Measurements from ENCODE around the gene CCDC3.

CCDC3 gene

DNA sequence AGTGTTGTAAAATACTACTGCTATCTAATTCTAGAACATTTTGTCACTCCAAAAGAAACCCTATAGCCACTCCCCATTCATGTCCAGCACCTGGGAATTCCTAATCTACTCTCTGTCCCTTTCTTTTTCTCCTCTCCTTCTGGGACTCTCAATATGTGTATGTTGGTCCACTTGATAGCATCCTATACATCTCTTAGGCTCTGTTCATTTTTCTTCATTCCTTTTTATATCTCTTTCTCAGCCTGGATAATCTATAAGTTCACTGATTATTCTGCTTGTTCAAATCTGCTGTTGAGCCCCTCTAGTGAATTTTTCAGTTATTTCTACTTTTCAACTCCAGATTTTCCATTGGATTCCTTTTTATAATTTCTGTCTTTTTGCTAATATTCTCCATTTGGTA is 108.6 kb downstream of the CCDC3 start:
- H3K4me1 ChIP-seq (ENCODE audit: control insufficient read depth, insufficient read depth, low read length), result no peaks in the 10 kb centered on the region
- H3K36me3 ChIP-seq (ENCODE audit: control insufficient read depth, insufficient read depth, low read length), result no peaks in the 10 kb centered on the region

DNA sequence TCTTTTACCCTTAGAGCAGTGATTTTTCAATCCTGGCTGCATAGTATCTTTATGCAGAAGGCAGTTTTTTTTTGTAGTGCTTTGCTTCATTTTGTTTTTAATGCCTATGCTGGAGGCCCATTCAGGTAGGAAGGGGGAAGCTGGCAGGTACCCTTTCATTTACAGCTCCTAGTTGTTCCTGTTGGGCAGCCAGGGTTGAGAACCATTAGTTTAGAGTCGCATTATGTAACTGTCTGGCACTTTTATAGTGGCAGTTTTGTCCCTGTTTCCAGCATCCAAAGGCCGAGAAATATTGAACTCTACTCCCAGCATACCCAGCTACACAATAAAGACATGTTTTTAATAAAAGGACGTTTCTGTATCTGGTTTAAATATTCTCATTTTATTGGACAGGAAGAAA is 110.6 kb downstream of the CCDC3 start:
- Histone ChIP-seq H3K4me1 (ENCODE audit: control insufficient read depth, insufficient read depth, low read length) (no peaks in the 10 kb centered on the region), H3K9me3 (ENCODE audit: control insufficient read depth, insufficient read depth, low read depth, low read length) (peaks cover 13% of the 10 kb centered on the region), H3K27me3 (ENCODE audit: control insufficient read depth, insufficient read depth, low read length) (no peaks in the 10 kb centered on the region), H3K36me3 (ENCODE audit: control insufficient read depth, insufficient read depth, low read length) (no peaks in the 10 kb centered on the region), H3K9ac (ENCODE audit: low read length) (no peak overlapping the region), H3K4me3 (ENCODE audit: low read depth, low read length) (no peak overlapping the region), H3K27ac (ENCODE audit: low read depth, low read length) (no peak overlapping the region)

More for the DNA sequence above, 108.6 kb downstream of the CCDC3 start:
- H3K27me3 ChIP-seq (ENCODE audit: control insufficient read depth, insufficient read depth, low read length), result no peaks in the 10 kb centered on the region
- H3K27ac ChIP-seq (ENCODE audit: low read depth, low read length), result no peak overlapping the region
- H3K4me3 ChIP-seq (ENCODE audit: low read depth, low read length), result no peak overlapping the region
- H3K9ac ChIP-seq (ENCODE audit: low read length), result no peak overlapping the region
- H3K9me3 ChIP-seq (ENCODE audit: control insufficient read depth, insufficient read depth, low read depth, low read length), result peaks cover 13% of the 10 kb centered on the region

- H3K4me1 ChIP-seq (ENCODE audit: control insufficient read depth, insufficient read depth, low read length), result no peaks in the 10 kb centered on the region
- H3K9ac ChIP-seq (ENCODE audit: low read length), result no peak overlapping the region
- no peaks in the 10 kb centered on the region for H3K36me3 ChIP-seq (ENCODE audit: control insufficient read depth, insufficient read depth, low read length)
- no peak overlapping the region for H3K4me3 ChIP-seq (ENCODE audit: low read depth, low read length)
- no peaks in the 10 kb centered on the region for H3K27me3 ChIP-seq (ENCODE audit: control insufficient read depth, insufficient read depth, low read length)
- no peak overlapping the region for H3K27ac ChIP-seq (ENCODE audit: low read depth, low read length)
- peaks cover 11% of the 10 kb centered on the region for H3K9me3 ChIP-seq (ENCODE audit: control insufficient read depth, insufficient read depth, low read depth, low read length)
Observed at GRCh38 chr10:12888470-12888869, 113.0 kb downstream of the CCDC3 start.

- no peaks in the 10 kb centered on the region for H3K36me3 ChIP-seq (ENCODE audit: control insufficient read depth, insufficient read depth, low read length)
- H3K4me3 ChIP-seq (ENCODE audit: low read depth, low read length), result no peak overlapping the region
- no peak overlapping the region for H3K9ac ChIP-seq (ENCODE audit: low read length)
- H3K4me1 ChIP-seq (ENCODE audit: control insufficient read depth, insufficient read depth, low read length), result no peaks in the 10 kb centered on the region
- peaks cover 8% of the 10 kb centered on the region for H3K9me3 ChIP-seq (ENCODE audit: control insufficient read depth, insufficient read depth, low read depth, low read length)
- no peak overlapping the region for H3K27ac ChIP-seq (ENCODE audit: low read depth, low read length)
- no peaks in the 10 kb centered on the region for H3K27me3 ChIP-seq (ENCODE audit: control insufficient read depth, insufficient read depth, low read length)
Observed at GRCh38 chr10:12887780-12888179, 113.7 kb downstream of the CCDC3 start.

- Histone ChIP-seq H3K27ac (ENCODE audit: low read depth, low read length) (no peak overlapping the region), H3K27me3 (ENCODE audit: control insufficient read depth, insufficient read depth, low read length) (no peaks in the 10 kb centered on the region), H3K9ac (ENCODE audit: low read length) (no peak overlapping the region), H3K4me1 (ENCODE audit: control insufficient read depth, insufficient read depth, low read length) (no peaks in the 10 kb centered on the region), H3K36me3 (ENCODE audit: control insufficient read depth, insufficient read depth, low read length) (no peaks in the 10 kb centered on the region), H3K9me3 (ENCODE audit: control insufficient read depth, insufficient read depth, low read depth, low read length) (no peaks in the 10 kb centered on the region), H3K4me3 (ENCODE audit: low read depth, low read length) (no peak overlapping the region)
Observed at GRCh38 chr10:12884851-12885250, 116.7 kb downstream of the CCDC3 start.

GRCh38 chr10:12880423-12880822 is 121.1 kb downstream of the CCDC3 start:
- no peak overlapping the region for H3K27ac ChIP-seq (ENCODE audit: low read depth, low read length)
- H3K4me3 ChIP-seq (ENCODE audit: low read depth, low read length), result no peak overlapping the region

DNA sequence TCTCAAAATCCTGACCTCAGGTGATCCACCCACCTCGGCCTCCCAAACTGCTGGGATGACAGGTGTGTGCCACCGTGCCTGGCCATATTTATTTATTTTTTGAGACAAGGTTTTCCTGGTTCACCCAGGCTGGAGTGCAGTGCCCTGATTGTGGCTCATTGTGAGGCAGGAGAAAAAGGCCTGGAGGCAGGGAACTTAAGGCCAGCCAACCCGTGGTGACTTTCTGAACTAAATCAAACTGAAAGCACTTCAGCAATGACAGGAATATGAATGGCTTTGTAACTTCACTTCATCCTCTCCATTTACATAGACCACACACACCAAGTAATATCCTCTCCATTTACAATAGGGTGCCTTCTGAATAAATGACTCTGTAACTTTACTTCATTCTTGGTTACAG is 124.4 kb downstream of the CCDC3 start:
- no peak overlapping the region for H3K4me3 ChIP-seq (ENCODE audit: low read depth, low read length)
- no peaks in the 10 kb centered on the region for H3K4me1 ChIP-seq (ENCODE audit: control insufficient read depth, insufficient read depth, low read length)
- no peaks in the 10 kb centered on the region for H3K36me3 ChIP-seq (ENCODE audit: control insufficient read depth, insufficient read depth, low read length)
- no peak overlapping the region for H3K9ac ChIP-seq (ENCODE audit: low read length)
- no peak overlapping the region for H3K27ac ChIP-seq (ENCODE audit: low read depth, low read length)
- peaks cover 5% of the 10 kb centered on the region; the same call in 1 of the 2 replicates for H3K9me3 ChIP-seq (ENCODE audit: control insufficient read depth, insufficient read depth, low read depth, low read length)
- no peaks in the 10 kb centered on the region for H3K27me3 ChIP-seq (ENCODE audit: control insufficient read depth, insufficient read depth, low read length)

More at GRCh38 chr10:12880423-12880822, 121.1 kb downstream of the CCDC3 start:
- H3K9me3 ChIP-seq (ENCODE audit: control insufficient read depth, insufficient read depth, low read depth, low read length), result peaks cover 5% of the 10 kb centered on the region; the same call in 1 of the 2 replicates
- H3K27me3 ChIP-seq (ENCODE audit: control insufficient read depth, insufficient read depth, low read length), result no peaks in the 10 kb centered on the region
- no peak overlapping the region for H3K9ac ChIP-seq (ENCODE audit: low read length)
- H3K36me3 ChIP-seq (ENCODE audit: control insufficient read depth, insufficient read depth, low read length), result no peaks in the 10 kb centered on the region
- H3K4me1 ChIP-seq (ENCODE audit: control insufficient read depth, insufficient read depth, low read length), result no peaks in the 10 kb centered on the region

DNA sequence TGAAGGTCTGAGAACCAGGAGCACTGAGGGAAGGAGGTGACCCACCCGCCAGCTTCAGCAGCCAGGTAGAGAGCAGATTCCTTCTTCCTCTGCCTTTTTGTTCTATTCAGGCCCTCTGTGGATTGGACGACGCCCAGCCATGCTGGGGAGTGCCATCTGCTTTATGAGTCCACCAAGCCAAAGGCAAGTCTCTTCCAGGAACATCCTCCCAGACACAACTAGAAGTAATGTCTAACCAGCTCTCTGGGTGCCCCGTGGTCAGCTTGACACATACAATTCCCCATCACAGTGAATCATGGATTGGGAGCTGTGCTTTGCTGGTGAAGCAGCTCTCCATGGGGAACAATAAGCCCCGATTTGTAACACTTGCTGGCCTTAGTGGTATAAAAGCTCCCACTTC is 125.2 kb downstream of the CCDC3 start:
- Histone ChIP-seq H3K36me3 (ENCODE audit: control insufficient read depth, insufficient read depth, low read length) (no peaks in the 10 kb centered on the region), H3K9me3 (ENCODE audit: control insufficient read depth, insufficient read depth, low read depth, low read length) (peaks cover 5% of the 10 kb centered on the region; the same call in 1 of the 2 replicates), H3K27me3 (ENCODE audit: control insufficient read depth, insufficient read depth, low read length) (no peaks in the 10 kb centered on the region), H3K9ac (ENCODE audit: low read length) (no peak overlapping the region), H3K4me1 (ENCODE audit: control insufficient read depth, insufficient read depth, low read length) (no peaks in the 10 kb centered on the region), H3K27ac (ENCODE audit: low read depth, low read length) (no peak overlapping the region), H3K4me3 (ENCODE audit: low read depth, low read length) (no peak overlapping the region)

- no peaks in the 10 kb centered on the region for H3K36me3 ChIP-seq (ENCODE audit: control insufficient read depth, insufficient read depth, low read length)
- H3K9me3 ChIP-seq (ENCODE audit: control insufficient read depth, insufficient read depth, low read depth, low read length), result peaks cover 5% of the 10 kb centered on the region; the same call in 1 of the 2 replicates
- H3K4me3 ChIP-seq (ENCODE audit: low read depth, low read length), result no peak overlapping the region
- H3K4me1 ChIP-seq (ENCODE audit: control insufficient read depth, insufficient read depth, low read length), result no peaks in the 10 kb centered on the region
- H3K9ac ChIP-seq (ENCODE audit: low read length), result no peak overlapping the region
- H3K27me3 ChIP-seq (ENCODE audit: control insufficient read depth, insufficient read depth, low read length), result no peaks in the 10 kb centered on the region
- H3K27ac ChIP-seq (ENCODE audit: low read depth, low read length), result no peak overlapping the region
Observed at GRCh38 chr10:12875100-12875499, 126.4 kb downstream of the CCDC3 start.

GRCh38 chr10:12874501-12874900 is 127.0 kb downstream of the CCDC3 start:
- peaks cover 5% of the 10 kb centered on the region; the same call in 1 of the 2 replicates for H3K9me3 ChIP-seq (ENCODE audit: control insufficient read depth, insufficient read depth, low read depth, low read length)
- no peak overlapping the region for H3K9ac ChIP-seq (ENCODE audit: low read length)
- no peak overlapping the region for H3K27ac ChIP-seq (ENCODE audit: low read depth, low read length)

GRCh38 chr10:12873172-12873571 is 128.3 kb downstream of the CCDC3 start:
- Histone ChIP-seq H3K27ac (ENCODE audit: low read depth, low read length) (no peak overlapping the region), H3K4me1 (ENCODE audit: control insufficient read depth, insufficient read depth, low read length) (no peaks in the 10 kb centered on the region), H3K36me3 (ENCODE audit: control insufficient read depth, insufficient read depth, low read length) (no peaks in the 10 kb centered on the region), H3K9ac (ENCODE audit: low read length) (no peak overlapping the region), H3K27me3 (ENCODE audit: control insufficient read depth, insufficient read depth, low read length) (no peaks in the 10 kb centered on the region), H3K9me3 (ENCODE audit: control insufficient read depth, insufficient read depth, low read depth, low read length) (no peaks in the 10 kb centered on the region), H3K4me3 (ENCODE audit: low read depth, low read length) (no peak overlapping the region)

More at GRCh38 chr10:12874501-12874900, 127.0 kb downstream of the CCDC3 start:
- no peaks in the 10 kb centered on the region for H3K27me3 ChIP-seq (ENCODE audit: control insufficient read depth, insufficient read depth, low read length)
- H3K36me3 ChIP-seq (ENCODE audit: control insufficient read depth, insufficient read depth, low read length), result no peaks in the 10 kb centered on the region
- H3K4me1 ChIP-seq (ENCODE audit: control insufficient read depth, insufficient read depth, low read length), result no peaks in the 10 kb centered on the region
- H3K4me3 ChIP-seq (ENCODE audit: low read depth, low read length), result no peak overlapping the region

- no peak overlapping the region for H3K27ac ChIP-seq (ENCODE audit: low read depth, low read length)
- H3K4me1 ChIP-seq (ENCODE audit: control insufficient read depth, insufficient read depth, low read length), result no peaks in the 10 kb centered on the region
- H3K36me3 ChIP-seq (ENCODE audit: control insufficient read depth, insufficient read depth, low read length), result no peaks in the 10 kb centered on the region
- H3K4me3 ChIP-seq (ENCODE audit: low read depth, low read length), result no peak overlapping the region
- no peaks in the 10 kb centered on the region for H3K27me3 ChIP-seq (ENCODE audit: control insufficient read depth, insufficient read depth, low read length)
- no peaks in the 10 kb centered on the region for H3K9me3 ChIP-seq (ENCODE audit: control insufficient read depth, insufficient read depth, low read depth, low read length)
- no peak overlapping the region for H3K9ac ChIP-seq (ENCODE audit: low read length)
Observed at GRCh38 chr10:12872577-12872976, 128.9 kb downstream of the CCDC3 start.
